Psoas muscle (tissue), 8 donors: ENCODE data around the gene SLC16A9. TPM values are rescaled to one million over a fixed set of nuclear protein-coding genes. Genes with fewer than 3 reads are reported as not detected.

Experiments
- ATAC-seq, 4 donors: fragments of 200-7000 bp; cut with Tn5 transposase; one replicate each; pipeline ENCODE4 v1.9.1; 2020; ENCODE audit warnings: moderate library complexity in 3 of 4, mild to moderate bottlenecking in 2 of 4
- DNase-seq, 2 donors: peaks; one replicate each; pipeline ENCODE4 v3.0.0-alpha.2; 2020
- H3K27ac ChIP-seq: fragments of 200-600 bp; one replicate; pipeline ENCODE4 v1.8.0; 2022
- H3K27me3 ChIP-seq, 3 donors: fragments of 200-600 bp in 1 of 3; one replicate each; pipeline versions ENCODE4 v1.6.1 to v1.8.0; 2013 to 2022; ENCODE audit warnings: low read length in 2 of 3, mild to moderate bottlenecking in 2 of 3, moderate library complexity in 1 of 3; ENCODE audit not compliant: insufficient read depth in 3 of 3
- H3K36me3 ChIP-seq, 2 donors: fragments of 200-600 bp in 1 of 2; one replicate each; pipeline versions ENCODE4 v1.6.1 to v1.8.0; 2013 to 2022; ENCODE audit warnings: low read depth in 1 of 2, mild to moderate bottlenecking in 1 of 2, moderate library complexity in 1 of 2; ENCODE audit not compliant: insufficient read depth in 1 of 2
- H3K4me1 ChIP-seq: fragments of 200-600 bp; one replicate; pipeline ENCODE4 v1.8.0; 2022
- H3K4me3 ChIP-seq: fragments of 200-600 bp; one replicate; pipeline ENCODE4 v1.8.0; 2022; ENCODE audit warnings: mild to moderate bottlenecking
- H3K9me3 ChIP-seq: fragments of 200-600 bp; one replicate; pipeline ENCODE4 v1.8.0; 2022
- CTCF ChIP-seq: fragments of 200-600 bp; IDR thresholded peaks from one replicate; pipeline ENCODE4 v1.8.0; 2022; ENCODE audit warnings: antibody characterized with exemption
- WGBS, 3 donors: extraction: QIAGEN DNeasy Blood & Tissue Kit; methylation state at CpG; one replicate each; pipeline versions ENCODE4 v1.1.6 to v1.1.7; 2013; 5-methylcytosine and 5-hydroxymethylcytosine counted together
- intact Hi-C, 2 donors: fragments of 100-400 bp; cut with DNase I; formaldehyde crosslinking; loops; one replicate each; pipeline versions ENCODE4 v1.11.0 to v1.14.2; 2022
- polyA plus RNA-seq, 3 donors: library from polyadenylated mRNA; stranded (reverse); fragments of 200-250 nt; gene quantifications; one replicate each; pipeline ENCODE4 v1.2.3, GENCODE V29; 2013
- total RNA-seq, 4 donors: library from RNA; stranded (reverse); fragmentation: NEBNext Ultra II Directional in 2 of 4; extraction: Animal tissue kit (Norgen Biotek cat#: 25700) in 2 of 4; gene quantifications; one replicate each; pipeline versions ENCODE4 v1.2.1 to v1.2.4, GENCODE V29; 2021 to 2023
- donor health status: healthy with polysubstance abuse.
- donor health status: DM: no; HTN: no; CAD: no; lungs with moderate emphysema.
- donor health status: Bipolar disorder and iron deficiency.
- donor health status: healthy.
- donor health status: DM: yes; HTN: yes; CAD: no.
- donor health status: DM: no; HTN: no; CAD: no.
- donor health status: DM: no; HTN: no; CAD: no.
- donor health status: DM: yes; HTN: yes; CAD: no.

SLC16A9 gene
- total and polyA plus RNA-seq, 7 donors: 0.01 to 3.1 (median 0.84) TPM

GRCh38 chr10:59705931-59706330 lies 3.7 kb downstream of the SLC16A9 start:
- Histone ChIP-seq H3K27ac (no peak overlapping the region), H3K4me3 (no peak overlapping the region), H3K36me3 (no peaks in the 10 kb centered on the region), H3K27me3 (no peaks in the 10 kb centered on the region), H3K9me3 (no peaks in the 10 kb centered on the region), H3K4me1 (peaks cover 6% of the 10 kb centered on the region)
- intact Hi-C loops: loop anchor here in 1 of 2 donors (5.0 kb wide), 1 partner anchor 46 kb away; the partner anchor contains the start of gene MRLN
- ATAC-seq (no peak), DNase-seq (no peak)
- TF ChIP-seq CTCF: no peak

GRCh38 chr10:59704630-59705029 lies 5.0 kb downstream of the SLC16A9 start:
- no peak for TF ChIP-seq CTCF
- H3K4me1 ChIP-seq: peaks cover 6% of the 10 kb centered on the region
- WGBS, 3 donors: 78 to 91% (median 81%) methylated on average over 2 of the region's 2 CpGs
- ATAC-seq (no peak), DNase-seq (no peak)
- intact Hi-C loops: loop anchor here in 1 of 2 donors (5.0 kb wide), 1 partner anchor 48 kb away; the partner anchor contains the start of gene MRLN
- no peaks in the 10 kb centered on the region for H3K36me3 ChIP-seq
- H3K9me3 ChIP-seq: no peaks in the 10 kb centered on the region
- H3K27ac ChIP-seq: no peak overlapping the region
- no peaks in the 10 kb centered on the region for H3K27me3 ChIP-seq
- H3K4me3 ChIP-seq: no peak overlapping the region

GRCh38 chr10:59702347-59702746 lies 7.3 kb downstream of the SLC16A9 start:
- Histone ChIP-seq H3K27ac (no peak overlapping the region), H3K9me3 (no peaks in the 10 kb centered on the region), H3K36me3 (no peaks in the 10 kb centered on the region), H3K4me1 (peaks cover 5% of the 10 kb centered on the region), H3K4me3 (no peak overlapping the region), H3K27me3 (no peaks in the 10 kb centered on the region)
- TF ChIP-seq CTCF: no peak
- WGBS, 3 donors: 78 to 93% (median 92%) methylated on average over 4 of the region's 4 CpGs
- intact Hi-C loops: no loop called here
- ATAC-seq (no peak), DNase-seq (no peak)

GRCh38 chr10:59700709-59701108 lies 8.9 kb downstream of the SLC16A9 start:
- TF ChIP-seq CTCF: no peak
- DNase-seq (no peak), ATAC-seq (no peak)
- 48 to 58% (median 54%) methylated on average over 4 of the region's 4 CpGs for WGBS, 3 donors
- Histone ChIP-seq H3K9me3 (no peaks in the 10 kb centered on the region), H3K36me3 (no peaks in the 10 kb centered on the region), H3K4me1 (peaks cover 5% of the 10 kb centered on the region), H3K4me3 (no peak overlapping the region), H3K27ac (no peak overlapping the region), H3K27me3 (no peaks in the 10 kb centered on the region)
- intact Hi-C loops: no loop called here

GRCh38 chr10:59698326-59698725 lies 11.3 kb downstream of the SLC16A9 start:
- no peaks in the 10 kb centered on the region for H3K27me3 ChIP-seq
- no peak overlapping the region for H3K27ac ChIP-seq
- WGBS, 3 donors: 17 to 72% (median 43%) methylated on average over 1 of the region's 1 CpG
- no peak for TF ChIP-seq CTCF
- H3K4me3 ChIP-seq: no peak overlapping the region
- DNase-seq (no peak), ATAC-seq (no peak)
- H3K4me1 ChIP-seq: peaks cover 5% of the 10 kb centered on the region
- H3K36me3 ChIP-seq: no peaks in the 10 kb centered on the region
- no peaks in the 10 kb centered on the region for H3K9me3 ChIP-seq
- intact Hi-C loops: no loop called here
